ENCODE results near the gene KRTAP24-1. TPM values are rescaled to one million over a fixed set of nuclear protein-coding genes. Genes with fewer than 3 reads are reported as not detected.

The KRTAP24-1 gene
- total RNA-seq, 1 experiment from 2014 or later = not detected

DNA sequence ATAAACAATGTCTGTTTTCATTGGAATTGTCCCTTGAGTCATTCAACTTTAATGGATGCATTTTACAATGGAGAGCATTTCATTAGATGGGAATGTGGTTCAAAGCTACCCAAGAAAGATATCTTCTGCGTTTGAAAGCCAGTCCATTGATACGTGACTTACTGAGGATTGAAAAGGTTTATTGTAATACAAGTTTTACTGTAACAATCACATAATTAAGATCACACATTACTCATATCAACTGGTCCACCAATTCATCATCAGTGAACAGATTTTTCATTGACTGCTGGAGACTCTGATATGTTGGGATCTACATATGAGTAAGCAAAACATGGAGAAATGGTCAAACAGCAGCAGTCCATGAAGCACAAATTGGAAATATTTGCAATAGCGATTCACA is 32.8 kb downstream of the KRTAP24-1 start:
- H3K4me1 Mint-ChIP-seq = no peaks in the 10 kb centered on the region; a peak in 1 of 4 replicates
- no peak overlapping the region for H4K5ac ChIP-seq (ENCODE audit: insufficient read length, low read depth, low read length)

More for the DNA sequence above, 32.8 kb downstream of the KRTAP24-1 start:
- no peak overlapping the region for H4K91ac ChIP-seq (ENCODE audit: insufficient read length, low read depth, low read length)
- H3K4ac ChIP-seq (ENCODE audit: low read depth, low read length) = no peak overlapping the region
- H3T11ph ChIP-seq (ENCODE audit: low read length) = no peak overlapping the region
- H2AFZ ChIP-seq (ENCODE audit: low read length) = no peak overlapping the region
- H3K27me3 Mint-ChIP-seq (ENCODE audit: low read depth) = peaks cover 2% of the 10 kb centered on the region; the same call in 1 of the 2 replicates
- H3K14ac ChIP-seq (ENCODE audit: insufficient read depth, low read length) = no peak overlapping the region
- H3K27ac ChIP-seq (ENCODE audit: insufficient read length, low read depth, low read length) = no peak overlapping the region
- H2BK120ac ChIP-seq (ENCODE audit: low read depth, low read length, poor library complexity, severe bottlenecking) = no peak overlapping the region
- H2BK20ac ChIP-seq (ENCODE audit: low read depth, low read length, poor library complexity, severe bottlenecking) = no peak overlapping the region
- TF ChIP-seq, protein P1, sequence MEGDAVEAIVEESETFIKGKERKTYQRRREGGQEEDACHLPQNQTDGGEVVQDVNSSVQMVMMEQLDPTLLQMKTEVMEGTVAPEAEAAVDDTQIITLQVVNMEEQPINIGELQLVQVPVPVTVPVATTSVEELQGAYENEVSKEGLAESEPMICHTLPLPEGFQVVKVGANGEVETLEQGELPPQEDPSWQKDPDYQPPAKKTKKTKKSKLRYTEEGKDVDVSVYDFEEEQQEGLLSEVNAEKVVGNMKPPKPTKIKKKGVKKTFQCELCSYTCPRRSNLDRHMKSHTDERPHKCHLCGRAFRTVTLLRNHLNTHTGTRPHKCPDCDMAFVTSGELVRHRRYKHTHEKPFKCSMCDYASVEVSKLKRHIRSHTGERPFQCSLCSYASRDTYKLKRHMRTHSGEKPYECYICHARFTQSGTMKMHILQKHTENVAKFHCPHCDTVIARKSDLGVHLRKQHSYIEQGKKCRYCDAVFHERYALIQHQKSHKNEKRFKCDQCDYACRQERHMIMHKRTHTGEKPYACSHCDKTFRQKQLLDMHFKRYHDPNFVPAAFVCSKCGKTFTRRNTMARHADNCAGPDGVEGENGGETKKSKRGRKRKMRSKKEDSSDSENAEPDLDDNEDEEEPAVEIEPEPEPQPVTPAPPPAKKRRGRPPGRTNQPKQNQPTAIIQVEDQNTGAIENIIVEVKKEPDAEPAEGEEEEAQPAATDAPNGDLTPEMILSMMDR (conservative IDR thresholded peaks at IDR 0.05) = no peak
- H3K79me2 ChIP-seq (ENCODE audit: insufficient read depth, low read length) = no peaks in the 10 kb centered on the region
- no peaks in the 10 kb centered on the region for H3K23me2 ChIP-seq (ENCODE audit: insufficient read length, low read depth, low read length, poor library complexity, severe bottlenecking)
- no peak overlapping the region for H2BK12ac ChIP-seq (ENCODE audit: insufficient read length, low read depth, low read length)
- H3K18ac ChIP-seq (ENCODE audit: insufficient read length, low read depth, low read length) = no peak overlapping the region
- H3K4me1 ChIP-seq (ENCODE audit: insufficient read depth, low read length) = no peaks in the 10 kb centered on the region
- H3K9me3 ChIP-seq (ENCODE audit: control insufficient read depth, low read depth, low read length) = no peaks in the 10 kb centered on the region
- no peak overlapping the region for H3K56ac ChIP-seq (ENCODE audit: insufficient read length, low read depth, low read length)
- no peak overlapping the region for H3K23ac ChIP-seq (ENCODE audit: insufficient read length, low read depth, low read length)
- H2AK5ac ChIP-seq (ENCODE audit: insufficient read length, low read length) = no peak overlapping the region
- H3K4me2 ChIP-seq (ENCODE audit: insufficient read depth, insufficient read length, low read length) = no peak overlapping the region
- H3K4me3 Mint-ChIP-seq = no peak overlapping the region
- no peak overlapping the region for H3K27ac Mint-ChIP-seq
- no peak overlapping the region for H3K9ac ChIP-seq (ENCODE audit: extremely low read depth, insufficient read length, low read length)
- H3K27me3 ChIP-seq (ENCODE audit: insufficient read depth, low read length) = no peaks in the 10 kb centered on the region
- WGBS (ENCODE audit: extremely low coverage, insufficient read length, low lambda C conversion rate) = no CpG with 5 or more reads among the region's 3 CpGs
- no peak for DNase-seq
- no peak overlapping the region for H2BK5ac ChIP-seq (ENCODE audit: insufficient read length, low read length)
- H3K9me3 Mint-ChIP-seq = no peaks in the 10 kb centered on the region
- no peak overlapping the region for H4K8ac ChIP-seq (replicated peaks; ENCODE audit: insufficient read length, low read depth, low read length)
- no peak overlapping the region for H2BK15ac ChIP-seq (ENCODE audit: low read depth, low read length)
- no peaks in the 10 kb centered on the region for H3K36me3 Mint-ChIP-seq (ENCODE audit: insufficient read depth in 1 of 3, low read depth in 3 of 3)
- no peaks in the 10 kb centered on the region for H4K20me1 ChIP-seq (ENCODE audit: control insufficient read depth, insufficient read depth, insufficient read length)
- no peaks in the 10 kb centered on the region for H3K79me1 ChIP-seq (ENCODE audit: insufficient read depth, low read depth, low read length, poor library complexity, severe bottlenecking)
